Measurements from ENCODE around the gene MICAL3. TPM values are rescaled to one million over a fixed set of nuclear protein-coding genes. Genes with fewer than 3 reads are reported as not detected.
"Not testable (repeated sequence)": the region's sequence is repeated elsewhere in the genome, so short reads cannot be mapped to it uniquely, and the experiment has no call there.

MICAL3 gene
- total and polyA plus RNA-seq, 4 donors: 59.9 to 113 (median 75.9) TPM

DNA sequence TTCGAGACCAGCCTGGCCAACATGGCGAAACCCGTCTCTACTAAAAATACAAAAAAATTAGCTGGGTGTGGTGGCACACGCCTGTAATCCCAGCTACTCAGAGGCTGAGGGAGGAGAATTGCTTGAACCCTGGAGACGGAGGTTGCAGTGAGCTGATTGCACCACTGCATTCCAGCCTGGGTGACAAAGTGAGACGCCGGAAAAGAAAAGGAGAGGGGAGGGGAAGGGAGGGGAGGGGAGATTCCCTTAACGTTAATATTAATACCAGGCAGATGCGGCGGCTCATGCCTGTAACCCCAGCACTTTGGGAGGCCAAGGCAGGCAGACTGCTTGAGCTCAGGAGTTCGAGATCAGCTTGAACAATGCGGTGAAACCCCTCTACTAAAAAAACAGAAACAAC, 26.8 kb upstream of the MICAL3 start:
- not testable (repeated sequence) for H3K27ac ChIP-seq (ENCODE audit: low read depth, low read length); H3K9me3 ChIP-seq (ENCODE audit: control insufficient read depth, insufficient read depth, low read length); H3K4me1 ChIP-seq (ENCODE audit: control insufficient read depth, insufficient read depth, low read length); H3K27me3 ChIP-seq (ENCODE audit: control insufficient read depth, insufficient read depth, low read length); H3K36me3 ChIP-seq (ENCODE audit: control insufficient read depth, insufficient read depth, low read length); H3K4me3 ChIP-seq (ENCODE audit: low read depth, low read length); DNase-seq (ENCODE audit: low read depth in 4 of 6, low spot score in 6 of 6)
- 80% methylated on average over 1 of the region's 12 CpGs for WGBS (ENCODE audit: insufficient coverage)

DNA sequence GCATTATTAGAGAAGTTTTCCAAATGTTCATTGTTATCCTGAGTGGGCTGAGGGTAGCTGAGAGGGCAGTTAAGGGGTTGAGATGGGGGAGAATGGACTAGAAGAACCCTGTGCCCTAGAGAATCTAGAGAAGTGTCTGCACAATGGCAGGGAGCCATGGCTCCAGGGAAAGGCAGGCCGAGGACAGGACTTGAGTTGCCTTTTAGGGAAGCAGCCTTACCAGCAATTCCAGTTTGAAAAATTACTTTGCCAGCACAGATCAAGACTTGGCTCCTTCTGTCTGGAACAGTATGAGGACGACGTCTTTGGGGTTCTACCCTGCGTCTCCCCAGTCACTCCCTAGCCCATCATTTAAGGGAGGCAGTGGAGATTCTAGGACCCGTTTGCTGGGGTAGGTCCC, 25.7 kb upstream of the MICAL3 start:
- no peak overlapping the region for H3K27ac ChIP-seq (ENCODE audit: low read depth, low read length)
- H3K4me3 ChIP-seq (ENCODE audit: low read depth, low read length): no peak overlapping the region
- peaks cover 3% of the 10 kb centered on the region for H3K4me1 ChIP-seq (ENCODE audit: control insufficient read depth, insufficient read depth, low read length)
- no peak for DNase-seq (ENCODE audit: low read depth in 4 of 6, low spot score in 6 of 6)
- no peaks in the 10 kb centered on the region for H3K27me3 ChIP-seq (ENCODE audit: control insufficient read depth, insufficient read depth, low read length)
- 83% methylated on average over 1 of the region's 5 CpGs for WGBS (ENCODE audit: insufficient coverage)
- no peaks in the 10 kb centered on the region for H3K9me3 ChIP-seq (ENCODE audit: control insufficient read depth, insufficient read depth, low read length)
- no peaks in the 10 kb centered on the region for H3K36me3 ChIP-seq (ENCODE audit: control insufficient read depth, insufficient read depth, low read length)

DNA sequence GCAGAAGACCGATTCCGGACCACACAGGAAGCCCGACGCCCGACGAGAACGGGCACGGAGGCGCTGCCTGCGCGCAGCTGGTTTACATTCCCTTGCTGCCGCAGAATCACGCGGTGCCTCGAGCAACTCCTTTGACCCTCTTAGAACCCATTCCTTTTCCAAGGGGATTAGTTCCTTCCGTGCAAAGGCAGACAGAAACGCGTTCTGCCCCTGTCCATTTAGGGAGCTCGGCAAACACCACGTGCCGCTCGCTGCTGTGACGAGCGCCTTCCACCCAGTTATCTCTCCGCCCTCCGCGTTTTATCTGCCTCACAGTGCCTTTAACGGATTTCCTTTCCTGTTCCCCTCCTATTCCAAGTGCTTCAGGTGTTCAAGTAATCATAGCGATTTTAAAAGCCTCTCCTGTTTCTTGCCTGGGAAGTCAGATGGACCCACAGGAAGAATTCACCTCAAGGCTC, 24.1 kb upstream of the MICAL3 start:
- no peaks in the 10 kb centered on the region for H3K9me3 ChIP-seq (ENCODE audit: control insufficient read depth, insufficient read depth, low read length)
- H3K36me3 ChIP-seq (ENCODE audit: control insufficient read depth, insufficient read depth, low read length): no peaks in the 10 kb centered on the region
- no peak overlapping the region for H3K27ac ChIP-seq (ENCODE audit: low read depth, low read length)
- no peak overlapping the region for H3K4me3 ChIP-seq (ENCODE audit: low read depth, low read length)
- H3K4me1 ChIP-seq (ENCODE audit: control insufficient read depth, insufficient read depth, low read length): peaks cover 18% of the 10 kb centered on the region
- 66% methylated on average over 29 of the region's 29 CpGs for WGBS (ENCODE audit: insufficient coverage)
- no peaks in the 10 kb centered on the region for H3K27me3 ChIP-seq (ENCODE audit: control insufficient read depth, insufficient read depth, low read length)
- peak in 1 of 6 donors; percentile 51 for DNase-seq (ENCODE audit: low read depth in 4 of 6, low spot score in 6 of 6)

DNA sequence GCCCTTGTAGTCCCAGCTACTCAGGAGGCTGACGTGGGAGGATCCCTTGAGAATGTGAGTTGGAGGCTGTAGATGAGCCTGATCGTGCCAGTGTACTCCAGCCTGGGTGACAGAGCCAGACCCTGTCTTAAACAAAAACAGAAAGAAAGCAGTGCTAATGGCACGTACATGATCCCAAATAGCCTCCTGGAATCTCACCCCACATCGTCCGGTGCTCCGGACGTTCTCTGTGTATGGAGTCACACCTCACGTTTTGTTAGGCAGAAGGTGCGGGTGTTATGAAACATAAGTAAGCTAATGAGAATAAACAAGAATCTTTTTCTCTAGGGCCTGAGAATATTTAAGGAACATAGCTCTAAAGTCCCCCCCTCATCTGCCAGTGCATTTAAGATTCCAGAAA, 23.7 kb upstream of the MICAL3 start:
- H3K27me3 ChIP-seq (ENCODE audit: control insufficient read depth, insufficient read depth, low read length): no peaks in the 10 kb centered on the region
- H3K4me3 ChIP-seq (ENCODE audit: low read depth, low read length): no peak overlapping the region
- H3K36me3 ChIP-seq (ENCODE audit: control insufficient read depth, insufficient read depth, low read length): no peaks in the 10 kb centered on the region
- no peak for DNase-seq (ENCODE audit: low read depth in 4 of 6, low spot score in 6 of 6)
- no peak overlapping the region for H3K27ac ChIP-seq (ENCODE audit: low read depth, low read length)
- peaks cover 20% of the 10 kb centered on the region for H3K4me1 ChIP-seq (ENCODE audit: control insufficient read depth, insufficient read depth, low read length)
- WGBS (ENCODE audit: insufficient coverage): 77% methylated on average over 2 of the region's 9 CpGs
- H3K9me3 ChIP-seq (ENCODE audit: control insufficient read depth, insufficient read depth, low read length): no peaks in the 10 kb centered on the region

DNA sequence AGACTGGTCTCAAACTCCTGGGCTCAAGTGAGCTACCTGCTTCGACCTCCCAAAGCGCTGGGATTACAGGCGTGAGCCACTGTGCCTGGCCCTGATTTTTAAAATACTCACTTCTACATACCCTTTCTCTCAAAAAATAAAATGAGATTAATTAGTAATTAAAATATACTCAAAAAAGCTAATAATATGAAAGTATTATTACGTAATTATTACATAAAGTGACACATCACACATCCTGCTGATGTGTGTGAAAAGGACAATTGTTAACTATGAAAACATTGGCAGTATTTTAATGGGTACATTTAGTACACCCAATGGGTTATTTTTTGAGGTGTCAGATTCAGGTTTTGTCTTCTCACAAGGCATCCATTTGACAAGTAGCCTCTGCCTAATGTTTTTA, 21.4 kb upstream of the MICAL3 start:
- Histone ChIP-seq H3K36me3 (ENCODE audit: control insufficient read depth, insufficient read depth, low read length) (no peaks in the 10 kb centered on the region), H3K4me3 (ENCODE audit: low read depth, low read length) (no peak overlapping the region), H3K9me3 (ENCODE audit: control insufficient read depth, insufficient read depth, low read length) (no peaks in the 10 kb centered on the region), H3K27me3 (ENCODE audit: control insufficient read depth, insufficient read depth, low read length) (no peaks in the 10 kb centered on the region), H3K27ac (ENCODE audit: low read depth, low read length) (no peak overlapping the region), H3K4me1 (ENCODE audit: control insufficient read depth, insufficient read depth, low read length) (peaks cover 20% of the 10 kb centered on the region)
- no peak for DNase-seq (ENCODE audit: low read depth in 4 of 6, low spot score in 6 of 6)
- WGBS (ENCODE audit: insufficient coverage): 100% methylated on average over 1 of the region's 4 CpGs

DNA sequence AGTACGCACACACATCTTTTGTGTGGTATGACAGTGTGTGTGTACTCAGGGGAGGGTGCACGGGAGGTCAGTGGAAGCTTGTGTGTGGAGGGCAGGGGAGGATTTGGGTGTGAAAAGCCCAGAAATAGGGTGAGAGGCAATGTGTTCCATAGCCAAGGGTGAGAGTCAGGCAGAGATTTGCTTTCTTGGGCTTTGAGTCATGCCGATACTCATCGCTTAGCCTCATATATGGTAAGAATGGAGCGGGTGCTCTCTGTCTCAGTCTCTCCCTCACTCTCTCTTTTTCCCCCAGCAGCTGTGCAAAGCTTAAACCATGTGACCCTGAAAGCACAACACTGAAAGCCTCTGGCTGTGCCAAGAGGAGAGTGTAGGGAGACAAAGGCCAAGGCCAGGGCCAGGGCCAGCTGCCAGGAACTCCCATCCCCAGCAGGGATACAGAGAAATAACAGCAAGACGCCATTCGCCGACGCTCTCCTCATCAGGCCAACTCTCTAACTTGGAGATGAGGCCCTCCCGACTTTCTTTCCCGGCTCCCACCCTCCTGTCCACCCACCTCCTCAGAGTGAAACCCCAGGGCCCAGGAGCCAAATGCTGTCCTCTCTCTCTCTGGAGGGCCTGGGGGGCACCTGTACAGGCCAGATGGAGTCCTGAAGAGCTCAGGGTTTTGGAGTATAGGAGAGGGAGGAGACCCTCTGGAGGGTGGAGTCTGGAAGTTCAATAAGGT, 20.3 kb upstream of the MICAL3 start:
- Histone ChIP-seq H3K36me3 (ENCODE audit: control insufficient read depth, insufficient read depth, low read length) (no peaks in the 10 kb centered on the region), H3K27me3 (ENCODE audit: control insufficient read depth, insufficient read depth, low read length) (no peaks in the 10 kb centered on the region), H3K4me3 (ENCODE audit: low read depth, low read length) (no peak overlapping the region), H3K9me3 (ENCODE audit: control insufficient read depth, insufficient read depth, low read length) (no peaks in the 10 kb centered on the region), H3K27ac (ENCODE audit: low read depth, low read length) (peak overlapping the region; percentile 51), H3K4me1 (ENCODE audit: control insufficient read depth, insufficient read depth, low read length) (peaks cover 20% of the 10 kb centered on the region)
- peak in 2 of 6 donors; percentile 47 to 88 for DNase-seq (ENCODE audit: low read depth in 4 of 6, low spot score in 6 of 6)
- 46% methylated on average over 8 of the region's 11 CpGs for WGBS (ENCODE audit: insufficient coverage)

DNA sequence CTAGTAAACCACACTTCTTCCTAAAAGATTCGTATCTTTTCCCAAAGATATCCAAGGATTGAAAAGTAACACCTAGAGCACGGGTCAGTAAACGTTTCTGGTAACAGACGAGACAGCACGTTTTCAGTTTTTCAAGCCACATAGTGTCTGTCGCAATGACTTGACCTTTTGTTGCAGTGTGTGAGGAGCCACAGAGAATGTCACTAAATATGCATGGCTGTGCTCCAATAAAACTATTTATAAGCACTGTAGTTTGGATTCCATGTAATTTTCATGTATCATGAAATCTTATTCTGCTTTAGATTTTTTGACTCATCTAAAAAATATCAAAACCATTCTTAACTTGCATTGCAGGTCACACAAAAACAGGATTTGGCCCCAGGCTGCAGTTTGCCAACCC, 18.3 kb upstream of the MICAL3 start:
- no peak overlapping the region for H3K4me3 ChIP-seq (ENCODE audit: low read depth, low read length)
- peaks cover 20% of the 10 kb centered on the region for H3K4me1 ChIP-seq (ENCODE audit: control insufficient read depth, insufficient read depth, low read length)
- H3K9me3 ChIP-seq (ENCODE audit: control insufficient read depth, insufficient read depth, low read length): no peaks in the 10 kb centered on the region
- no peak overlapping the region for H3K27ac ChIP-seq (ENCODE audit: low read depth, low read length)
- DNase-seq (ENCODE audit: low read depth in 4 of 6, low spot score in 6 of 6): no peak
- no peaks in the 10 kb centered on the region for H3K27me3 ChIP-seq (ENCODE audit: control insufficient read depth, insufficient read depth, low read length)
- no peaks in the 10 kb centered on the region for H3K36me3 ChIP-seq (ENCODE audit: control insufficient read depth, insufficient read depth, low read length)
- 85% methylated on average over 5 of the region's 6 CpGs for WGBS (ENCODE audit: insufficient coverage)

DNA sequence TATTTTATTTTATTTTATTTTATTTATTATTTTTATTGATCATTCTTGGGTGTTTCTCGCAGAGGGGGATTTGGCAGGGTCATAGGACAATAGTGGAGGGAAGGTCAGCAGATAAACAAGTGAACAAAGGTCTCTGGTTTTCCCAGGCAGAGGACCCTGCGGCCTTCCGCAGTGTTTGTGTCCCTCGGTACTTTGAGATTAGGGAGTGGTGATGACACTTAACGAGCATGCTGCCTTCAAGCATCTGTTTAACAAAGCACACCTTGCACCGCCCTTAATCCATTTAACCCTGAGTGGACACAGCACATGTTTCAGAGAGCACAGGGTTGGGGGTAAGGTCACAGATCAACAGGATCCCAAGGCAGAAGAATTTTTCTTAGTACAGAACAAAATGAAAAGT, 16.5 kb upstream of the MICAL3 start:
- not testable (repeated sequence) for H3K27me3 ChIP-seq (ENCODE audit: control insufficient read depth, insufficient read depth, low read length); H3K36me3 ChIP-seq (ENCODE audit: control insufficient read depth, insufficient read depth, low read length); DNase-seq (ENCODE audit: low read depth in 4 of 6, low spot score in 6 of 6); H3K4me3 ChIP-seq (ENCODE audit: low read depth, low read length); H3K27ac ChIP-seq (ENCODE audit: low read depth, low read length); H3K9me3 ChIP-seq (ENCODE audit: control insufficient read depth, insufficient read depth, low read length)
- WGBS (ENCODE audit: insufficient coverage): no CpG with 5 or more reads among the region's 6 CpGs
- peaks cover 20% of the 10 kb centered on the region for H3K4me1 ChIP-seq (ENCODE audit: control insufficient read depth, insufficient read depth, low read length)

DNA sequence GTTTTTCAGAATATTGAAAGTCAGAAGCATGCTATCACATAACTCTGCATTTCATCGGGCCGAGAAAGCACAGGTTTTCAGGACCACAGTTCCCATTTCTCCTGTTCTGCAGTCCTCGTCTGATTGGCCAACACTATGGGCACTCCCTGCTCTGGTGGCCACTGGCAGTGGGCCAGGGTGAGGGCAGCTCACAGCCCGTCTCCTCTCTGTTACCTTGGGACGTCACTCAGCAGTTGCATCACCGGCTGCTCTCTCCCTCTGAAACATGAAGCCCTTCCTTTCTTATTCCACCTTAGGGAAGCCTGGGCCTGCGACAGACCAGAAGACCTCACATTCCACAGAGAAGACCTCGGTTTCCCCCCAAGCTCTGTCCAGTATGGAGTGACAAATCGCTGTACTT, 11.4 kb upstream of the MICAL3 start:
- Histone ChIP-seq H3K27me3 (ENCODE audit: control insufficient read depth, insufficient read depth, low read length) (no peaks in the 10 kb centered on the region), H3K4me1 (ENCODE audit: control insufficient read depth, insufficient read depth, low read length) (no peaks in the 10 kb centered on the region), H3K4me3 (ENCODE audit: low read depth, low read length) (no peak overlapping the region), H3K36me3 (ENCODE audit: control insufficient read depth, insufficient read depth, low read length) (no peaks in the 10 kb centered on the region), H3K9me3 (ENCODE audit: control insufficient read depth, insufficient read depth, low read length) (no peaks in the 10 kb centered on the region), H3K27ac (ENCODE audit: low read depth, low read length) (no peak overlapping the region)
- DNase-seq (ENCODE audit: low read depth in 4 of 6, low spot score in 6 of 6): no peak
- 50% methylated on average over 9 of the region's 9 CpGs for WGBS (ENCODE audit: insufficient coverage)

DNA sequence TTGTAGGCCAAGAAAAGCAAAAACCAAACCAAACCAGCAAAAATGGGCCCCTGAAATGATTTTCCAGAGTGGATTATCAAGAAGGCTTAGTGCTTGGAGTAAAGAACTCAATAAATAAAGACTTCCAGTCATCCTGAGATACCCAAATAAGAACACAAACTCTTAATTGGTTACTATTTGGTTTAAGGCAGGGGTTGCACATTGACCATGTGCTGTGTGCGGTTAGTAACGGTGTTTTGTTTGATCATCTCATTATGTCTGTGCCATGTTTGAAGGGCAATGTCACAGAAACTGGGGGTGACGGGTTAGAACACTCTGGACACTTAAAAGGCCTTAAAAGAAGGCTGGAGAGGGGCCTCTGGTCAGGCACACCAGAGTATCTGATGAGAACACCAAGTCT, 9.7 kb upstream of the MICAL3 start:
- H3K4me3 ChIP-seq (ENCODE audit: low read depth, low read length): no peak overlapping the region
- no peak for DNase-seq (ENCODE audit: low read depth in 4 of 6, low spot score in 6 of 6)
- no peaks in the 10 kb centered on the region for H3K36me3 ChIP-seq (ENCODE audit: control insufficient read depth, insufficient read depth, low read length)
- H3K27ac ChIP-seq (ENCODE audit: low read depth, low read length): no peak overlapping the region
- H3K4me1 ChIP-seq (ENCODE audit: control insufficient read depth, insufficient read depth, low read length): no peaks in the 10 kb centered on the region
- H3K27me3 ChIP-seq (ENCODE audit: control insufficient read depth, insufficient read depth, low read length): no peaks in the 10 kb centered on the region
- H3K9me3 ChIP-seq (ENCODE audit: control insufficient read depth, insufficient read depth, low read length): no peaks in the 10 kb centered on the region
- 80% methylated on average over 2 of the region's 3 CpGs for WGBS (ENCODE audit: insufficient coverage)

Measured in spinal cord (tissue), 10 donors.